Endothelial cell of hepatic sinusoid (primary cell): ENCODE data around the gene KCNJ9.

Source experiments
- in situ Hi-C: cut with HindIII; loops from 2 replicates; pipeline ENCODE4 v1.10.0; 2017; ENCODE audit warnings: low sequenced_read_pairs

Gene KCNJ9

DNA sequence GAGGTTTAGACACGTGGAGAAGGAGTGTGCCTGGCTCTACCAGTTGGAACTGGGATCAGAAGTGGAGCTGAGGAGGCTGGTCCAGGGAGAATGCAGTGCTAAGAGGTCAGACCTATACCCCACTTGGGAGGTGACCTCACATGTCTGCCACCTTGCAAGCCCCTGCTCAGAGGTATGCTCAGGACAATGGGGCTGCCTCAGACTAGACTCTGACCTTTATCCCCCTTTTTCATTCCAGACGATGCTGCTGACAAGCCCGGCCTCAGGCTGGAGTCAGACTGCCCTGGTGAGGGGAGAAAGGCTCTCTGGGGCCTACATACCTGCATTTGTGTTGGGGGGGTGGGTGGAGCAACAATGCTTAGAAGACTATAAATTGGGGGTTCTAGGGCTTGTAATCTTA lies 16.6 kb upstream of the KCNJ9 start:
- in situ Hi-C loops: loop anchor here (5.0 kb wide), 1 partner anchor 63 kb away; no protein-coding TSS in a partner anchor

DNA sequence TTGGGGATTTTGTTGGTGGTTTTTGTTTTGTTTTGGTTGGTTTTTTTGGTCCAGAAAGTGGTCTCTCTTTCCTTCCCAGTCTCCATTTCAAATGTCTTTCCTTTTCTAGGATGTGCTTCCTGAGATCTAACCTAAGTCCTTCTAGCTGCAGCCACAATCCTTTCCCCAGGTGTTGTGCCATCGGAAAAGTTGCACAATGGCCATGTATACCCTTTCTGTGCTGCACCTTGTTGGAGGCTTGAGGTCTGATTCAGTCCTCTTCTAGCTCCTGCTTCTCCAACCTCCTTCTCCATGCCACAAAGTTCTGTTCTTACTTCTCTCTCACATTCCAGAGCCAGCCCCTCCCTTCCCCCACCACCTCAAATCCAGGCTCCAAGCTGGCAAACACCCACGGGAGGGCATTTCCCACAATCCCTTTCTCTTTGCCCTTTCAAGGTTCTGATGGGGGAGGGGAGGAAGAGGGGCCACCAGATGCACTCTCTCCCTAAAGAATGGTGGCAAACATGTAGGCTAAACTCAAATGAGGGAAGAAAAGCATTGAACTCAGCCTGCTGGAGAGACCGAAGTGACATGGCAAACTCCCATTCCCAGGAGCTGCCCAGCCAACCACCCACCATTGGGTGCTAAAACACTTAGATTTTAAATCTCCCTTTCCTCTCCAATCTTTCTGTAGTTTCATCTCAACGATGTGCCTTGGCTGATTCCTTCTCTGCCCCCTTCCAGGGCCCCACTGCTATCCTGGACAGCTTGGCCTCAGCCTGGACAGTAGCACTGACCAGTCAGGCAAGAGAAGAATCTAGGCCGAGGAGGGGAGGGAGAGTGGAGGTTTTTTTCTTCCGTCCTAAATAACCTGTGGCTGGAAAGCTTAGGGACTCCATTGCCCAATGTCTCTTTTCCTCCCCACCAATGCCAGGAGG lies 14.3 kb upstream of the KCNJ9 start:
- in situ Hi-C loops: loop anchor here (5.0 kb wide), 1 partner anchor 60 kb away; no protein-coding TSS in a partner anchor

DNA sequence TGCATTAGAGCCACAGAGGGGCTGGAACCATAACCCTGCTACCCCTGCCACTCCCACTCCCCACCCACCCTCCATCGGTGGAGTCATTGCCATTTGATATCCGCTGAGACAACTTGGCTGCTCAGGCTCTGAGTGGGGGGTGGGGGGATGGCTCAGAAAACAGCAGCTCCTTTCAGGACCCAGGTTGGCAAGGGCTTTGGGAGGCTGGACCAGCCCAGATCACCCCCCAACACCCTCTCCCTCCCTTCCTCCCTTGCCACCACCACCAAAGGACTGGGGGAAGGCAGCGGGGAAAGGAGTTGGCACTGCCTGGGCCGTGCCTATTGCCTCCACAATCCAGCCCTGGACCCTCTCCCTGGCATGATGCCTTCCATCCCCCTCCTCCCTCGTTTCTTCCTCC lies 13.1 kb upstream of the KCNJ9 start:
- in situ Hi-C loops: loop anchor here (5.0 kb wide), 1 partner anchor 59 kb away; no protein-coding TSS in a partner anchor

DNA sequence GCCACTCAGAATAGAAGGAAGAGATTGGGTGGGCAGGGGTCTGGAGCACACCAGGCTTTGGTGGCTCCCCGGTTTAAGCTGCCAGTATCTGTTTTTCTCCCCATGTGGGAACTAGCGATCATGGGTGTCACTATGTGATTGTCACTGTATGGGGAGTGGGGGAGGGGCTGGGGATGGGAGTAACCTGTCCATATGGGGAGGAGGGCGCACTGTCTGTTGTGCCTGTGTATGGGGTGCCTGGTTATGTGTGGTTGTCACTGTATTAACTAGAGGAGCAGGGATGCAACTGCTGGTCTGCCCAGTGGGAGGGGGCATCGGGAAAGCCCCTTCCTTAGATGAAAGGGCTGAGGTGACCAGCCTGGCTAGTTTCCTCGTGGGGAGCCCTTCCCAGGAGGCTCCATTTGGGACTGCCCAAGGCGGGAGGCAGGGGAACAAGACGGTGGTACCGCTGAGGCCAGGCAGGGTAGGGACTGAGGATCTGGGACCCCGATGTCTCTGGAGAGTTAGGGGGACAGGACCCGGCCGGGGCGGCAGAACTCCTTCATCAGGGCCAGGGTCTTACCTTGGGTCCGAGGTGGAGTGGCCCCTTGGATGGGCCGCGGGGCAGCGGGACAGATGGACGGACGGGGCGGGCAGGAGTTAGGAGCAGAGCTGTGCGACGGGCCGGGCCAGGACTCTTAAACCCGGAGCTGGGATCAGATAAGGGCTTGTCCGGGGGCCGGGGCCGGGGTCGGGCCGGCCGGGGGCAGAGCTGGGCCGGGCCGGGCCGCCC lies 11.7 kb upstream of the KCNJ9 start, which contains the start of gene KCNJ10:
Gene KCNJ10, minus strand, starts transcription at position 701 of the 772 bp plus-strand sequence. CDS start 27,628 bp downstream, outside the sequence.
- in situ Hi-C loops: loop anchor here (5.0 kb wide), 2 partner anchors 58 to 102 kb away; no protein-coding TSS in a partner anchor

DNA sequence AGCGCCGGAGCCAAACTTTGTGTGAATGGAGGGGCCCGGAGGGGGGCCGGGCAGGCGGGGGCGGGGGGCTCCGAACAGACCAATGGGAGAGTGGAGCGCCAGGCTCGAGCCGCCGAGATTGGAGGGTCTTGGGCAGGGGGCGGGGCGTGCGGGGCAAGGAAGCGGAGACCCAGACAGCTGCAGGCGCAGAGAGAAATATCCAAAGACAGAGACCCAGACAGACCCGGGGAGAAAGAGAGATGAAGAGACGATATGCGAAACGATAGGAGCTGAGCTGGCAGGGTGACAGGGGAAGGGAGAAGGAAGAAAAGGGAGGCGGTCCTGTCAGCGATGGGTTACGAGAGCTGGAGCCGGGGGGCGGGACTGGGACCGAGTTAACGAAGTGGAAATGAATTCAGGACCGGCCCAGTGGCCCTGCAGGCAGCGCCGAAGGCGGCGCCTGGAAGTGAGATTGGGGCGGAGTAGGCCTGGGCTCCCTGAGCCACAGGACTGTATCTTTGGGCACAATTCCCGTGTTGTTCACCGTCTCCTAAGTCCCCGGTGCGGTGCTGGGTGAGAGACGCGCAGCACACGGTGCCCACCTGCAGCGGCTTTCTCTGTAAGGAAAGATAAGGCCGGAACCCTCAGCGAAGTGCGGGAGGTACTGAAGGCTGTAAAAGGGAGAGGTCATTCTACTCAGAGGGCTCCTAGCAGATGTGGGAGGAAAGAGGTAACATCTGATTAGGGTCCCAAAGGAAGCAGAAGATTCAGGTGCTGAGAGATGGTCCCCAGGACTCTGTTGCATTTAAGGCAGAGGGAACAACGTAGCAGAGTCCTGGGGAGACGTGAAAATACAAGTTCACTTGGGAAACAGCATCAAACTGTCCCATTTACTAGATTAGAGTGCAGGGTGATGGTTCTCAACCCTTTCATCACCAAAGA lies 10.8 kb upstream of the KCNJ9 start:
- in situ Hi-C loops: loop anchor here (5.0 kb wide), 1 partner anchor 103 kb away; no protein-coding TSS in a partner anchor

DNA sequence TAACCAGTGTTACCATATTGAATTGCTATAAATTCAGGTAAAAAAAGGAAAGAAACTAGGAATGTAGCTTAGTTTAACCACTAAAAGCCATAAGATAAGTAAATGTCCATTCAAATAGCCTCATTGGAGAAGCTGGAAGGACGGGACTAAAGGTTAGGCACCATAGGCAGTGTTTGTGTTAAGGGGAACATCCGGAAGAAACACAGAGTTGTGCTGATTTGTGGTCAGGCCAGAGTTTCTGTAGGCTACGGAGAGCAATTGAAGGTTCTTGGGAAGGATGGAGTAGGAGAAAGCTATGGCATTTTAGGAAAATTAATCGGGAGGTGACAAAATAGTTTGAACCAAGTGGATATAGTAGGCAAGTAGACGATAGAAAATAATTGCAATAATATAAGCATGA lies 10.0 kb upstream of the KCNJ9 start:
- in situ Hi-C loops: loop anchor here (5.0 kb wide), 1 partner anchor 104 kb away; no protein-coding TSS in a partner anchor

DNA sequence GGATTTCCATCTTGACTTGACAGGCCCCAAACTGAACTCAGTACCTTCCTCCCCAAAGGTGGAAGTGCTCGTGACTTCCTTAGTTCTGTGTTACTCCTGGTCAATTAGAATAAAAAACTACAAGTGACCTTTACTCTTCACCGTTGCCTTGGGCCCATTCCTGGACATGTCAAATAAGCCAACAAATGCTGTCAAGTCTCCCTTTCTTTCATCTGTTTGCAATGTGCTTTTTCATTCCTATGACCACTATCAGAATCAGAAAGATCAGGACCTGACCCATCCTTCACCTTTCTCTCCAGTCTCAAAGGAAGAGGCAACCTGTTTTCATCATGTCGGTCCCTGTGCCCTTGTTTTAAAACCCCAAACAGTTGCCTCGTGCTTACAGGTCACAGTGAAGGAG lies 6.5 kb upstream of the KCNJ9 start:
- in situ Hi-C loops: loop anchor here (5.0 kb wide), 1 partner anchor 108 kb away; no protein-coding TSS in a partner anchor

DNA sequence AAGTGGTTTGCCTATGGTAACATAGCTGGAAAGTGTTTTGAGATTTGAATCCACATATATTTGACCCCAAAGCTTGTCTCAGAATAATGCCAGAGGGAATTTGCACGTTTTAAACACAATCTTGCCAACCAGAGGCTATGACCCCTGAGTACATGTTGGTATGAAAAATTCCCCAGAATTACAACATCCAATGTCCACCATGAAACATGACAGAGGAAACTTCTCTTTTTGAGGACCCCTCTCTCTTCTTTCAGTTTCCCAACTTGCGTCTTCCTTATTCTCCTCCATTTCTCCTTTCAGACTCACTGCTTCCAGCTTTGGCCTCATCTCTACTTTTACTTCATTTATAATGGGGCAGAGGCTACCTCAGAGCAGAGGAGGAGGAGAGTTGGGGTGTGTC lies 5.5 kb upstream of the KCNJ9 start:
- in situ Hi-C loops: no loop called here

DNA sequence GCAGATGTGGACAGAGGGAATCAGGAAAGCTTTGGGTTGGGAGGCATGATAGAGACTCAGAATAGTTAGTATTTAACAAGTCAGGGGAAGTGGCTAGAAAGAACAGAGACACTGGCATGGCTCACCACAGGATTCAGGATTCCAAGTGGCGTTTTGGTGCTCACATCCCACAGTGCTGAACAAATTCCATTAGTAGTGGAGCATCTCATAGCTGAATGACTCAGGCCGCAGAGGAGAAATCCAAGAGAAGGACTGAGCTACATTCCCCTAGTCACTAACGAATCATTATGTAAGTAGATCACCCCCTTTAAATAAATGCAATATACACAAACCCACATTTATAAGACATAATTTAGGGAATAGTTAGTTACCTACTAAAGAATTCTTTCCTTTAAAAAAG lies 5.0 kb upstream of the KCNJ9 start:
- in situ Hi-C loops: no loop called here

DNA sequence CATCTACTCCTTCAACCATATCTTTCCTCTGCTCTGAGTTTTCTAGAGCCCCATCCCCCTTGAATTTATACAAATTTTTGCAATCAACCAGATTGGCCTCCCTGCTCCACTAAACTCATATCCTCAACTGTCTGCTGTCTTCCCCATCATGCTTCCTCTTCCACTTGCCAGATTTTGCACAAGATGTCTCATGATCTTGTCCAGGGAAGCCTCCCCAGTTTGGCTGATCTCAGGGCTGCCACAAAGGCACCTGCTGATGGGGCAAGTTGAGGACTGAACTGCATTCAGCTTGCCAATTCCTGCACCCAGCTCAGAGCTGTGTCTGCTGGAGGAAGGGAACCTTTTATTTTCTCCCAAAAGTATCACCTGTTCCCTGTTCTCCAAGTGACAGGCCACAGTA lies 3.9 kb upstream of the KCNJ9 start:
- in situ Hi-C loops: no loop called here

DNA sequence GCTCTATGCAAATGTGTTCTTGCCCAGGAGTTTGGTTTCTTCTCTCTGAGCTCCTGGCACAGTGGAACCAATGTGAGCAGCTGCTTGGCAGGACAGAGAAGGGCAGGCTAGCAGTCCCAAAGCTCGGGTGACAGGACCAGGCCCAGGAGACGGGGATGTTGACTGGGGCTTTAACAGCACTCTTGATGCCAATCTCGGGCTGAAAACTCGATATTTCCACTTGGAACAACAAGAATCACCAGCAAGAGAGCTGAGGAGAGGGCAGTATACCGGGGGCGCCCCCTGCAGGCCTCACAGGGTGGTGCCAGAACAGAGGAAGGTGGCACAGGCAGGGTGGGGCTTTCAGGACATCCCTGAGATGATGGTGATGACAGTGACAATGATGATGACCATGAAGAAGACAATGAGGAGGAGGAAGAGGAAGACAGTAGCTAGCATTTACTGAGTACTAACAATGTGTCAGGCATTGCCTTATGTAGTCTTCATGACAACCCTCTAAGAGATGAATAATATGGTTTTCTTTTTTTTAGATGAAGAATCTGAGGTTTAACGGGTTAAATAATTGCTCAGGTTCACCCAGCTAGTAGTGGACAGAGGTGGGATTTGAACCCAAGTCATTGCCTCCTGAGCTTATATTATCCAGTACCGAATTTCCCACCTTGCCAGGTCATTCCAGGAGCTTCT lies 2.7 kb upstream of the KCNJ9 start:
- in situ Hi-C loops: no loop called here

DNA sequence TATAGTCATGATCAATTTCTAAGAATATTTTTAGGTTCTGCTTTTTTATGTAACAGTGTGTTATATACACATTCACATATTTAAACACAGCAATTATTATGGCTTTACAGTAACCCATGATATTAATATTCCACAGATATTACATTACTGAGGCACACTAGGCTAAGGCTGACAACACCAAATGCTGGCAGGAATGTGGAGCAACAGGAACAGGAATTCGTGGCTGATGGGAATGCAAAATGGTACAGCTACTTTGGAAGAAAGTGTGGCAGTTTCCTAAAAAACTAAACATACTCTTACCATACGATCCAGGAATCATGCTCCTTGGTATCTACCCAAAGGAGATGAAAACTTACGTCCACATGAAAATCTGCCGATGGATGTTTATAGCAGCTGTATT lies 1.9 kb upstream of the KCNJ9 start:
- in situ Hi-C loops: no loop called here

DNA sequence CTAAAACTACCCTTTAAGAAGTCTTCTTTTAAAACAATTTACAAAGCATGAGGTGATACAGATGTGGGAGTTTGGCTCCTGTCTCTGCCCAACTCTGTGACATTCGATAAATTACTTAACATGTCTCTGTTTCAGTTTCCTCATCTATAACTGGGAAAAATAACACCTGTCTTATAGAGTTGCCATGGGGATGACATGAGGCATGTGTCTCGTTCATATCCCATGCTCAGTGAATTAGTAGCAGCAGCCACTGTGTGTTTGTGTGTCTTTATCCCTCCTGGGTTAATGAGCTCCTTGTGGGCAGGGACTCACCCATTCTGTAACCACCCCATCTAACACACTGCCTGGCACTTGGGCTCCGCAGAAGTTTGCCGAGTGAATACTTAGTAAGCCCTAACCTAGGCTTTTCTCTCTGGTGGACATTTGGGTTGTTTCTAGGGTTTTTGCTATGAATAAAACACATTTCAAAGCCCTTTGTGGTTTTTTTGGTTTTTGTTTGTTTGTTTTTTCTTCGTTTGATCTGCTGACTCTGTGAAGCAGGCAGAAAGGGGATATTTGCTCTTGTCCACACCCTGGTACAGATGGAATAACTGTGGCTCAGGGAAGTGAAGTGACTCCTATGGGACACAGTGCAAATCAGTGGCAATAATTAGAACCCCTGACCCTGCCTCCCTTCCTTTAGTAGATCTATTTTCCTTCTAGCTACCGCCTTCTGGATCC lies 797 bp upstream of the KCNJ9 start:
- in situ Hi-C loops: no loop called here

DNA sequence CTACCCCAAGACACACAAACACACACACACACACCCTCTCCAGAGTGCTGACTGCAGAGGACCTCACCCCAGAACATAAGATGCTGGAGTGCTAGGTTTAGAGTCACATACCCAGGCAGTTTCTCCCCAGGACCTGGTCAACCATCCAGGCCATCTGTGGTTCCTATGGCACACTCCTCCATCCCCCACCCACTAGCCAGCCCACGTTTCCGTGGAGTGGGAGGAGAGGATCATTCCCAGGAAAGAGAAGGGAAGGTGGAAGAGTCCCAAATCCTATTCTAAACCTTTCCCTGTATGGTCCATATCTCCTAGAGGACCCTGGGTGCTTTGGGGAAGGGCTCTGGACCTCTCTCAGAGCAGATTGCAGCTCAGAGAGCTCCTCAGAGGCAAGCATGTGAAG lies 1.1 kb downstream of the KCNJ9 start:
- in situ Hi-C loops: no loop called here

DNA sequence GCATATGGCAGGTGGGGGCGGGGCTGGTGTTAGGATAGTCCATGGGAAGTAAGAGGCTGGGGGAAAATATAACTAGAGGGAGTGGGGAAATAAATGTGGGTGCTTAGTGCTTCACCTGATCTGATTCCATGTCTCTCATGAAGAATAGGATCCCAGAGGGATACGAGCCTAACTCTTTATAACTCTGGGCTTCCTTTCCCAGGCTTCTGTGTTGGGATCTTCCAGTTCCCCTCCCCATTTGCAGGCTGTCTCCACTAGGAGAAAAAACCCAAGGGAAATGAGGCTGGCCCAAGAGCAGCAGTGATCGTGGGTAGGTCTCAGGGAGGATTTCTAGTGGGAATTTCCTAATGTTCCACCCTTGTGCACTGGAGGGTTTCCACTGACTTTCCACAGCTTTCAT lies 1.6 kb downstream of the KCNJ9 start:
- in situ Hi-C loops: no loop called here

DNA sequence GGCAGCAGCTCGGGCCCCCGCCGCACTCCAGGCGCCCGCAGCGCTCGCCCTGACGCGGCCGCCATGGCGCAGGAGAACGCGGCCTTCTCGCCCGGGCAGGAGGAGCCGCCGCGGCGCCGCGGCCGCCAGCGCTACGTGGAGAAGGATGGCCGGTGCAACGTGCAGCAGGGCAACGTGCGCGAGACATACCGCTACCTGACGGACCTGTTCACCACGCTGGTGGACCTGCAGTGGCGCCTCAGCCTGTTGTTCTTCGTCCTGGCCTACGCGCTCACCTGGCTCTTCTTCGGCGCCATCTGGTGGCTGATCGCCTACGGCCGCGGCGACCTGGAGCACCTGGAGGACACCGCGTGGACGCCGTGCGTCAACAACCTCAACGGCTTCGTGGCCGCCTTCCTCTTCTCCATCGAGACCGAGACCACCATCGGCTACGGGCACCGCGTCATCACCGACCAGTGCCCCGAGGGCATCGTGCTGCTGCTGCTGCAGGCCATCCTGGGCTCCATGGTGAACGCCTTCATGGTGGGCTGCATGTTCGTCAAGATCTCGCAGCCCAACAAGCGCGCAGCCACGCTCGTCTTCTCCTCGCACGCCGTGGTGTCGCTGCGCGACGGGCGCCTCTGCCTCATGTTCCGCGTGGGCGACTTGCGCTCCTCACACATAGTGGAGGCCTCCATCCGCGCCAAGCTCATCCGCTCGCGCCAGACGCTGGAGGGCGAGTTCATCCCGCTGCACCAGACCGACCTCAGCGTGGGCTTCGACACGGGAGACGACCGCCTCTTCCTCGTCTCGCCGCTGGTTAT lies 2.8 kb downstream of the KCNJ9 start:
- in situ Hi-C loops: no loop called here

DNA sequence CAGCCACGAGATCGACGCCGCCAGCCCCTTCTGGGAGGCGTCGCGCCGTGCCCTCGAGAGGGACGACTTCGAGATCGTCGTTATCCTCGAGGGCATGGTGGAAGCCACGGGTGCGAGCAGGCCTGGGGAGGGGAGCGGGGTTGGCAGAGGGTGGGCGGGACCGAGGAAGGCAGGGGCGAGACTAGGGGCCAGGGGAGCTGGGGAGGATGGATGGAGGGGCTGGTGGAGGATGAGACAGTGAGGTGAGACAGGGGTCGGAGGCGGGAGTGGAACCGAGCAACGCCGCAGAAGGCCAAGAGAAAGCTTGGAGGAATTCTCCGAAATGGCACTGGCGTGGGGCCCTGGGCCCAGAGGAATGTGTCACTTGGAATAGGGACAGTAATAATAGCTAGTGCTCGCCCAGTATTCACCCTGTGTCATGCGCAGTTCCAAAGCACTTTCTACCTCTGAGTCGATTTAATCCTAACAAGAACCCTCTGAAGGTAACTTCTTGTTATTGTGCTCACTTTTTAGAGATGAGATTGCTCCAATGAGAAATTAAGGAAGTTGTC lies 3.5 kb downstream of the KCNJ9 start:
- in situ Hi-C loops: loop anchor here (5.0 kb wide), 1 partner anchor 47 kb away; no protein-coding TSS in a partner anchor
